GM23248 (cell line): ENCODE data around the gene SMOC2. TPM values are rescaled to one million over a fixed set of nuclear protein-coding genes. Genes with fewer than 3 reads are reported as not detected.

Experiments used
- DNase-seq: peaks from one replicate; pipeline ENCODE4 v3.0.0-alpha.2; 2015
- H2AFZ ChIP-seq: fragments of 200-600 bp; sonication (generic); 2 replicates; pipeline ENCODE4 v1.6.1; 2016; ENCODE audit warnings: antibody characterized with exemption
- H3F3A ChIP-seq: fragments of 200-600 bp; sonication (generic); 2 replicates; pipeline ENCODE4 v1.6.1; 2016; ENCODE audit warnings: mild to moderate bottlenecking, antibody characterized with exemption, mixed run types; ENCODE audit not compliant: insufficient read depth
- H3K27ac ChIP-seq: fragments of 200-600 bp; sonication (generic); 2 replicates; pipeline ENCODE4 v1.5.1; 2016; ENCODE audit warnings: mild to moderate bottlenecking
- H3K27me3 ChIP-seq: fragments of 200-600 bp; sonication (generic); replicated peaks from 2 replicates; pipeline ENCODE4 v1.6.1; 2016; ENCODE audit warnings: mild to moderate bottlenecking; ENCODE audit not compliant: insufficient read depth
- H3K36me3 ChIP-seq: fragments of 200-600 bp; sonication (generic); 2 replicates; pipeline ENCODE4 v1.6.1; 2016; ENCODE audit warnings: low read depth, mild to moderate bottlenecking
- H3K4me1 ChIP-seq: fragments of 200-600 bp; sonication (generic); 2 replicates; pipeline ENCODE4 v1.6.1; 2016; ENCODE audit warnings: mild to moderate bottlenecking; ENCODE audit not compliant: insufficient read depth
- H3K4me2 ChIP-seq: fragments of 200-600 bp; sonication (generic); one replicate; pipeline ENCODE4 v1.6.1; 2016; ENCODE audit warnings: mild to moderate bottlenecking; ENCODE audit not compliant: unreplicated experiment
- H3K4me3 ChIP-seq: fragments of 200-600 bp; sonication (generic); 2 replicates; pipeline ENCODE4 v1.5.1; 2016; ENCODE audit warnings: mild to moderate bottlenecking
- H3K79me2 ChIP-seq: fragments of 200-600 bp; sonication (generic); 2 replicates; pipeline ENCODE4 v1.6.1; 2016; ENCODE audit warnings: mild to moderate bottlenecking; ENCODE audit not compliant: insufficient read depth
- H3K9ac ChIP-seq: fragments of 200-600 bp; sonication (generic); 2 replicates; pipeline ENCODE4 v1.6.1; 2016; ENCODE audit warnings: mild to moderate bottlenecking
- H3K9me2 ChIP-seq: fragments of 200-600 bp; sonication (generic); 2 replicates; pipeline ENCODE4 v1.6.1; 2016; ENCODE audit warnings: mixed run types, mild to moderate bottlenecking, moderate library complexity; ENCODE audit not compliant: insufficient read depth
- H3K9me3 ChIP-seq: fragments of 200-600 bp; sonication (generic); one replicate; pipeline ENCODE4 v1.6.1; 2017; ENCODE audit warnings: low read depth
- H4K20me1 ChIP-seq: fragments of 200-600 bp; sonication (generic); 2 replicates; pipeline ENCODE4 v1.6.0; 2016; ENCODE audit not compliant: insufficient read depth
- EZH2 ChIP-seq: fragments of 200-600 bp; sonication (generic); IDR thresholded peaks from 2 replicates; pipeline ENCODE4 v1.6.1; 2018; ENCODE audit warnings: antibody characterized with exemption, mild to moderate bottlenecking; ENCODE audit not compliant: insufficient read depth, poor library complexity, severe bottlenecking
- EZH2phosphoT487 ChIP-seq: fragments of 200-600 bp; sonication (generic); IDR thresholded peaks from 2 replicates; pipeline ENCODE4 v1.6.1; 2018; ENCODE audit warnings: antibody characterized with exemption, moderate library complexity, mild to moderate bottlenecking, low read depth; ENCODE audit not compliant: insufficient read depth
- WGBS, 2 experiments: methylation state at CpG; one replicate each; pipeline ENCODE4 v1.1.6; 2015 to 2017; ENCODE audit warnings: low lambda C conversion rate in 2 of 2, low coverage in 1 of 2; ENCODE audit errors: missing lambda C conversion rate in 2 of 2; 5-methylcytosine and 5-hydroxymethylcytosine counted together
- in situ Hi-C: fragments of 300-500 bp; cut with MboI; formaldehyde crosslinking; loops from 2 replicates; pipeline ENCODE4 v1.15.0; 2020
- polyA plus RNA-seq: library from polyadenylated mRNA; unstranded; fragments of >200 nt; fragmentation: Nextera tagmentation; extraction: Ambion mirVana; gene quantifications from 2 replicates; pipeline ENCODE4 v1.2.1, GENCODE V29; 2016
- total RNA-seq: library from RNA; depleted of rRNA; stranded (reverse); fragments of >200 nt; shearing (Covaris generic); gene quantifications from 2 replicates; pipeline ENCODE4 v1.2.3, GENCODE V29; 2014

Gene SMOC2
- total and polyA plus RNA-seq, 2 experiments from 2014 or later: not detected

DNA sequence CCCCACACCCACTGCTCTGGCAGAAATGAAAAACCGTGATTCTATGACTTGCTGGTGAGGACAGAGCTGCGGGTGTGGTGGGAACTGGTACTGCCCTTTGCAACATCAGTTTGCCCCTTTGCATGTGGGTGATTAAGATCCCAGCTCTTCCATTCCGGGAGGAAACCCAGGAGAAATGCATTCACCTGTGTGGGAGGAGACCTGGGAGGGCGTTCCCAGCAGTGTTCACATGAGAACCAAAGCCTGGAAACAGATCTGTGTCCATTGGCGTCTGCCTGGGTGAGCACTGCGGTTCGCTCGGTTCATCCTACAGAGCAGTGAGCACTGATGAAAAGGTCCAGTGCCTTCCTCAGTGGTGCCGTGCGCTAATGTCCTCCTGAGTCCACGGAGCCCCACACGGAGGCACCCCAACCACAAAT lies 89.7 kb downstream of the SMOC2 start:
- Histone ChIP-seq H3K9me2 (no peaks in the 10 kb centered on the region), H4K20me1 (no peaks in the 10 kb centered on the region), H3K27me3 (no peaks in the 10 kb centered on the region), H3K9ac (no peak overlapping the region), H3K4me1 (no peaks in the 10 kb centered on the region), H3K36me3 (no peaks in the 10 kb centered on the region), H3F3A (no peaks in the 10 kb centered on the region), H3K9me3 (no peaks in the 10 kb centered on the region), H3K4me3 (no peak overlapping the region), H3K79me2 (no peaks in the 10 kb centered on the region), H3K27ac (no peak overlapping the region), H2AFZ (no peak overlapping the region), H3K4me2 (no peak overlapping the region)
- TF ChIP-seq EZH2: no peak
- TF ChIP-seq EZH2phosphoT487: no peak
- 57% methylated on average over 12 of the region's 12 CpGs for WGBS, 2 experiments
- in situ Hi-C loops: no loop called here
- DNase-seq: no peak

DNA sequence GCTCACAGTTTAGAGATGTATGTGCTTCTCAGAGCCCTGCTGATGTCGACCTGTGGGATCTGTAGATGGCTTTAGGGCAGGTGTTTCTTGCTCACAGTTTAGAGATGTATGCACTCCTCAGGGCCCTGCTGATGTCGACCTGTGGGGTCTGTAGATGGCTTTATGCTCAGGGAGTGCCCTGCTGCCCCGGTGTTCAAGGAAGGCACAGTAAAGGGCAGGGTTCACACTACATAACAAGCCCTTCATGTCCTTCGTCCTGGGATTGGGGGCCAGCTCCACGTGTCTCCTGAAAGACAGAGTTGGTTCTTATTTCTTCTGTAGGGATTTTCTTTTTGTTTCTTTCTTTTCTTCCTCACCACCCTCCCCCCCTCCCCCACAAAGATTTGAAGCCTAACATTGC lies 91.1 kb downstream of the SMOC2 start:
- no peaks in the 10 kb centered on the region for H3F3A ChIP-seq
- no peaks in the 10 kb centered on the region for H3K4me1 ChIP-seq
- no peak overlapping the region for H3K27ac ChIP-seq
- no peaks in the 10 kb centered on the region for H3K36me3 ChIP-seq
- no peak overlapping the region for H3K4me3 ChIP-seq
- no peaks in the 10 kb centered on the region for H3K79me2 ChIP-seq
- TF ChIP-seq EZH2: no peak
- no peak for TF ChIP-seq EZH2phosphoT487
- no peak for DNase-seq
- 31 to 56% methylated on average over 5 of the region's 5 CpGs for WGBS, 2 experiments
- H3K4me2 ChIP-seq: no peak overlapping the region
- H3K9me2 ChIP-seq: no peaks in the 10 kb centered on the region
- H3K27me3 ChIP-seq: no peaks in the 10 kb centered on the region
- H3K9me3 ChIP-seq: no peaks in the 10 kb centered on the region
- in situ Hi-C loops: no loop called here
- no peak overlapping the region for H3K9ac ChIP-seq
- no peaks in the 10 kb centered on the region for H4K20me1 ChIP-seq
- no peak overlapping the region for H2AFZ ChIP-seq

DNA sequence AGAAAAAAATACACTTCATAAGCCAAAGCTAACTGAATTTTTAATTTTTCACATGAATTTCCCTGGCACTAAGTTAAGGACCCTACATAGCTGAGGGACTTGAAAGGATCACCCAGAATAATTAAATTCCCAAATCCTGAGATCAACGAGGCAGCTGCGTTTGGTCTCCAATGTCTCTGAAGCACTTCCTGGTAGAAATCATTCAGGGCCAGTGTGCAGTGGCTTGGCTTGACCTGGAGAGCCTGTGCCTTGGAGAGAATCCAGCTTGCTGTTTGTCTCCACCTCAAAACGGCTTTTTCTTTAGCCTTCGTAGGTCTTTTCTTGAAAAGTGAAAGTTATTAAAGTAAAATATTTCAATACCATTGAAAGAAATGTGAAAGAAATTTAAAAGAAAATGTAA lies 92.4 kb downstream of the SMOC2 start:
- TF ChIP-seq EZH2phosphoT487 (no peak), EZH2 (no peak)
- Histone ChIP-seq H4K20me1 (no peaks in the 10 kb centered on the region), H3K79me2 (no peaks in the 10 kb centered on the region), H2AFZ (no peak overlapping the region), H3K9me2 (no peaks in the 10 kb centered on the region), H3K4me2 (no peak overlapping the region), H3K27me3 (no peaks in the 10 kb centered on the region), H3K9me3 (no peaks in the 10 kb centered on the region), H3K27ac (no peak overlapping the region), H3K36me3 (no peaks in the 10 kb centered on the region), H3K9ac (no peak overlapping the region), H3K4me3 (no peak overlapping the region), H3K4me1 (no peaks in the 10 kb centered on the region), H3F3A (no peaks in the 10 kb centered on the region)
- in situ Hi-C loops: no loop called here
- WGBS, 2 experiments: 3 to 5% methylated on average over 4 of the region's 4 CpGs
- DNase-seq: no peak

DNA sequence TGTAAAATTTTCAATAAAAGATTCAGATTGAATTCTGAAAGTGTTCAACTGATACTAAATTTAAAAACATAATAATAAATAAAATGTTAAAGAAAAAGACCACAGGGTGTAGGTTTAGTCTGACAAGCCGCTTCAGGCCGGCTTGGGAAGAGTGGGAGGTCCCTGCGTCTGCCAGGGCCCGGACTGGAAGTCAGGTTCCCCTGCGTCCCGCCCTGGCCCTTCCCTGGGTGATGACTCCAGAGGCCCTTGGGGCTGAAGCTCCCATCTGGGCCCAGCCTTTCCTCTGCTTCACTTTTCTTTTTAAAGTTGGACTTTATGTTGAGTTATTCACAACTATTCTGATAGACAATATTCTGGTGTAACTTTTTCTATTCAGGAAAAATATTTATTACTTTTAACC lies 93.3 kb downstream of the SMOC2 start:
- 62 to 77% methylated on average over 6 of the region's 6 CpGs for WGBS, 2 experiments
- H3K4me3 ChIP-seq: no peak overlapping the region
- no peaks in the 10 kb centered on the region for H4K20me1 ChIP-seq
- H3K9me2 ChIP-seq: no peaks in the 10 kb centered on the region
- no peaks in the 10 kb centered on the region for H3K79me2 ChIP-seq
- no peak overlapping the region for H2AFZ ChIP-seq
- in situ Hi-C loops: no loop called here
- DNase-seq: no peak
- TF ChIP-seq EZH2phosphoT487 (no peak), EZH2 (no peak)
- no peaks in the 10 kb centered on the region for H3F3A ChIP-seq
- no peaks in the 10 kb centered on the region for H3K9me3 ChIP-seq
- no peak overlapping the region for H3K27ac ChIP-seq
- no peaks in the 10 kb centered on the region for H3K4me1 ChIP-seq
- no peaks in the 10 kb centered on the region for H3K27me3 ChIP-seq
- H3K4me2 ChIP-seq: no peak overlapping the region
- no peaks in the 10 kb centered on the region for H3K36me3 ChIP-seq
- no peak overlapping the region for H3K9ac ChIP-seq

DNA sequence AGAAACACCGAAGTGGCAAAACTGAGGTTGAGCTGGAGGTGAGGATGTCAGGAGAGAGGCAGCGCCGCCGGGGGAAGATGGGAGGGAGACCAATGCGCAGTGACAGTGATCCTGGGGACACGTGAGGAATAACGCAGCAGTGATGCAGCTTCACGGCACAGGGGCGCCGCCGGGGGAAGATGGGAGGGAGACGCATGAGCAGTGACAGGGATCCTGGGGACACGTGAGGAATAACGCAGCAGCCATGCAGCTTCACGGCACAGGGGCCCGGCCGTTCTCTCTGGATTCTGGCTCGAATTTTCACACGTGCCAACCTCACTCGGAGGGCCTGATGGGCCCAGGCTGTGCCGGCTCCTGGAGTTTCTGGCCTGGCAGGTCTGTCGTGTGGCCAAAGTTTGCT lies 94.7 kb downstream of the SMOC2 start:
- no peaks in the 10 kb centered on the region for H3K4me1 ChIP-seq
- no peaks in the 10 kb centered on the region for H3K27me3 ChIP-seq
- H3K4me3 ChIP-seq: no peak overlapping the region
- no peaks in the 10 kb centered on the region for H3F3A ChIP-seq
- H3K9me2 ChIP-seq: no peaks in the 10 kb centered on the region
- TF ChIP-seq EZH2 (no peak), EZH2phosphoT487 (no peak)
- H3K27ac ChIP-seq: no peak overlapping the region
- no peaks in the 10 kb centered on the region for H3K79me2 ChIP-seq
- 79 to 85% methylated on average over 14 to 22 of the region's 22 CpGs for WGBS, 2 experiments
- H3K4me2 ChIP-seq: no peak overlapping the region
- no peaks in the 10 kb centered on the region for H3K36me3 ChIP-seq
- no peaks in the 10 kb centered on the region for H4K20me1 ChIP-seq
- in situ Hi-C loops: no loop called here
- no peak for DNase-seq
- H2AFZ ChIP-seq: no peak overlapping the region
- H3K9ac ChIP-seq: no peak overlapping the region
- no peaks in the 10 kb centered on the region for H3K9me3 ChIP-seq
